HCT116 (cell line): ENCODE data around the gene CEP19. TPM values are rescaled to one million over a fixed set of nuclear protein-coding genes. Genes with fewer than 3 reads are reported as not detected.

Experiments used
- ATAC-seq: fragments of 200-7000 bp; cut with Tn5 transposase; 2 replicates; pipeline ENCODE4 v1.9.1; 2020; ENCODE audit warnings: mild to moderate bottlenecking, moderate library complexity
- BruUV-seq: library from RNA; stranded (reverse); fragments of 400-500 nt; replicated peaks from 2 replicates; lab custom pipeline; 2021; lab: Mats Ljungman, UMichigan
- CTCF ChIA-PET: fragments of 300-600 bp; sonication (Branson Sonifier 250); formaldehyde crosslinking; loops from one replicate; lab custom pipeline; 2021; ENCODE audit warnings: antibody characterized with exemption; lab: Charles Lee
- POLR2A ChIA-PET: fragments of 300-600, 350-600 bp; sonication (Branson Sonifier 250); formaldehyde crosslinking; loops from one replicate; lab custom pipeline; 2021; ENCODE audit warnings: antibody characterized with exemption; lab: Charles Lee
- RAD21 ChIA-PET, 2 experiments: fragments of 300-600 bp; sonication (Branson Sonifier 250); formaldehyde crosslinking; loops; one replicate each; lab custom pipeline; 2023; ENCODE audit warnings: low total read pairs in 2 of 2; ENCODE audit not compliant: uncharacterized antibody in 2 of 2, unreplicated experiment in 2 of 2, low non-redundant PET in 1 of 2; lab: Charles Lee
- DNase-seq: peaks from one replicate; pipeline ENCODE4 v3.0.0-alpha.2; 2010; ENCODE audit warnings: low read depth, low spot score
- H2AFZ ChIP-seq: fragments of 200-600 bp; shearing (Covaris generic), sonication (generic); 2 replicates; pipeline ENCODE4 v1.6.1; 2017; ENCODE audit warnings: low read depth, mixed run types, mixed read lengths, antibody characterized with exemption, low read length; ENCODE audit not compliant: poor library complexity, severe bottlenecking
- H3K27ac ChIP-seq: 2 replicates; pipeline ENCODE4 v1.5.1; 2012; ENCODE audit warnings: low read depth, low read length
- H3K27me3 ChIP-seq: fragments of 200-600 bp; sonication (generic); 2 replicates; pipeline ENCODE4 v1.6.1; 2016; ENCODE audit warnings: mixed run types, low read length, mixed read lengths; ENCODE audit not compliant: insufficient read depth
- H3K36me3 ChIP-seq, 2 experiments: fragments of 200-500 bp in 1 of 2; fragments of 200-600 bp in 1 of 2; sonication (Bioruptor generic) in 1 of 2; sonication (generic) in 1 of 2; 2 replicates each; pipeline versions ENCODE4 v1.5.1 to v1.6.1; 2014 to 2016; ENCODE audit warnings: low read length in 2 of 2, inconsistent platforms in 1 of 2, mixed read lengths in 1 of 2, mixed run types in 1 of 2; ENCODE audit not compliant: insufficient read depth in 2 of 2, control insufficient read depth in 1 of 2
- H3K4me1 ChIP-seq, 2 experiments: fragments of 200-600 bp in 1 of 2; sonication (generic) in 1 of 2; 2 replicates each; pipeline versions ENCODE4 v1.5.1 to v1.6.1; 2012 to 2017; ENCODE audit warnings: low read length in 2 of 2, inconsistent platforms in 1 of 2, mild to moderate bottlenecking in 1 of 2, mixed read lengths in 1 of 2, mixed run types in 1 of 2, moderate library complexity in 1 of 2; ENCODE audit not compliant: insufficient read depth in 2 of 2, control insufficient read depth in 1 of 2
- H3K4me2 ChIP-seq: fragments of 200-600 bp; sonication (generic); 2 replicates; pipeline ENCODE4 v1.6.1; 2017; ENCODE audit warnings: mixed run types, low read length, mixed read lengths
- H3K4me3 ChIP-seq, 2 experiments: fragments of 200-600 bp in 1 of 2; sonication (generic) in 1 of 2; replicated peaks in 1 of 2; 2 replicates each; pipeline ENCODE4 v1.5.1; 2011 to 2016; ENCODE audit warnings: low read length in 2 of 2, control low read depth in 1 of 2, low read depth in 1 of 2, mild to moderate bottlenecking in 1 of 2, mixed read lengths in 1 of 2, mixed run types in 1 of 2
- H3K79me2 ChIP-seq: fragments of 200-600 bp; sonication (generic); 2 replicates; pipeline ENCODE4 v1.6.1; 2017; ENCODE audit warnings: mild to moderate bottlenecking, mixed run types, low read length, moderate library complexity, mixed read lengths; ENCODE audit not compliant: insufficient read depth
- H3K9ac ChIP-seq: fragments of 200-600 bp; sonication (generic); 2 replicates; pipeline ENCODE4 v1.6.1; 2016; ENCODE audit warnings: low read length, mixed read lengths
- H3K9me2 ChIP-seq: fragments of 200-600 bp; sonication (generic), shearing (Covaris generic); 2 replicates; pipeline ENCODE4 v1.6.1; 2017; ENCODE audit warnings: mixed run types, mild to moderate bottlenecking, moderate library complexity; ENCODE audit not compliant: insufficient read depth
- H3K9me3 ChIP-seq, 2 experiments: fragments of 200-500 bp in 1 of 2; fragments of 200-600 bp in 1 of 2; sonication (Bioruptor generic) in 1 of 2; sonication (generic) in 1 of 2; 2 replicates each; pipeline ENCODE4 v1.6.1; 2014 to 2017; ENCODE audit warnings: low read length in 2 of 2, mixed read lengths in 2 of 2, inconsistent platforms in 1 of 2, low read depth in 1 of 2, mild to moderate bottlenecking in 1 of 2, mixed run types in 1 of 2, moderate library complexity in 1 of 2; ENCODE audit not compliant: control insufficient read depth in 1 of 2, insufficient read depth in 1 of 2
- H4K20me1 ChIP-seq: fragments of 200-600 bp; sonication (generic), shearing (Covaris generic); 2 replicates; pipeline ENCODE4 v1.6.1; 2017; ENCODE audit warnings: mixed run types, mild to moderate bottlenecking, moderate library complexity; ENCODE audit not compliant: insufficient read depth
- EGR1 ChIP-seq: IDR thresholded peaks from 2 replicates; pipeline ENCODE4 v1.6.1; 2012; ENCODE audit warnings: low read depth
- EZH2phosphoT487 ChIP-seq: fragments of 200-600 bp; IDR thresholded peaks from 2 replicates; pipeline ENCODE4 v1.6.1; 2018; ENCODE audit warnings: antibody characterized with exemption, borderline replicate concordance
- FOSL1 ChIP-seq: IDR thresholded peaks from 2 replicates; pipeline ENCODE4 v1.6.1; 2012; ENCODE audit warnings: low read depth
- POLR2A ChIP-seq: IDR thresholded peaks from 2 replicates; pipeline ENCODE4 v1.7.0; 2011; ENCODE audit warnings: borderline replicate concordance; ENCODE audit not compliant: insufficient read depth, insufficient read length; ENCODE audit errors: extremely low read depth
- POLR2AphosphoS5 ChIP-seq: IDR thresholded peaks from 2 replicates; pipeline ENCODE4 v1.6.1; 2011; ENCODE audit warnings: mild to moderate bottlenecking, low read depth, low read length, moderate library complexity
- RAD21 ChIP-seq: IDR thresholded peaks from 2 replicates; pipeline ENCODE4 v1.6.1; 2012; ENCODE audit warnings: low read depth, mild to moderate bottlenecking
- SIN3A ChIP-seq: IDR thresholded peaks from 2 replicates; pipeline ENCODE4 v1.6.1; 2012; ENCODE audit warnings: low read depth
- SRF ChIP-seq: IDR thresholded peaks from 2 replicates; pipeline ENCODE4 v1.6.1; 2012; ENCODE audit warnings: low read depth
- TCF7L2 ChIP-seq: IDR thresholded peaks from 2 replicates; pipeline ENCODE4 v1.7.0; 2011; ENCODE audit warnings: borderline replicate concordance, inconsistent platforms; ENCODE audit not compliant: insufficient read depth, insufficient read length; ENCODE audit errors: extremely low read depth
- YY1 ChIP-seq: IDR thresholded peaks from 2 replicates; pipeline ENCODE4 v1.6.1; 2011; ENCODE audit warnings: low read length, low read depth, moderate library complexity, mild to moderate bottlenecking; ENCODE audit not compliant: insufficient replicate concordance; ENCODE audit errors: extremely low read depth
- ZFX ChIP-seq: fragments of 450-650 bp; IDR thresholded peaks from 2 replicates; pipeline ENCODE4 v1.6.1; 2017
- intact Hi-C: fragments of 100-400 bp; cut with micrococcal nuclease; formaldehyde crosslinking; loops from 2 replicates; pipeline ENCODE4 v1.10.0; 2022
- total RNA-seq: library from RNA; stranded (reverse); gene quantifications from one replicate; pipeline ENCODE4 v1.2.1, GENCODE V29; 2021; ENCODE audit not compliant: unreplicated experiment
- TF ChIP-seq, protein P1 (sequence below): IDR thresholded peaks from 2 replicates; pipeline ENCODE4 v1.6.1; 2012
- TF ChIP-seq, protein P2 (sequence below): IDR thresholded peaks from 2 replicates; pipeline ENCODE4 v1.6.1; 2011; ENCODE audit warnings: mild to moderate bottlenecking, low read length, moderate library complexity; ENCODE audit not compliant: insufficient replicate concordance; ENCODE audit errors: extremely low read depth
- TF ChIP-seq, protein P3 (sequence below), 3 experiments: fragments of 200-600 bp in 1 of 3; sonication (generic) in 1 of 3; IDR thresholded peaks in 2 of 3; conservative IDR thresholded peaks in 1 of 3; 2 replicates each; pipeline ENCODE4 v1.5.1; 2012 to 2017; ENCODE audit warnings: low read depth in 2 of 3, low read length in 2 of 3, antibody characterized with exemption in 1 of 3, borderline replicate concordance in 1 of 3, control low read depth in 1 of 3, mild to moderate bottlenecking in 1 of 3, mixed read lengths in 1 of 3, mixed run types in 1 of 3, moderate library complexity in 1 of 3; ENCODE audit not compliant: insufficient read depth in 1 of 3

The CEP19 gene
- total RNA-seq, 1 experiment from 2014 or later: 2.7 TPM

DNA sequence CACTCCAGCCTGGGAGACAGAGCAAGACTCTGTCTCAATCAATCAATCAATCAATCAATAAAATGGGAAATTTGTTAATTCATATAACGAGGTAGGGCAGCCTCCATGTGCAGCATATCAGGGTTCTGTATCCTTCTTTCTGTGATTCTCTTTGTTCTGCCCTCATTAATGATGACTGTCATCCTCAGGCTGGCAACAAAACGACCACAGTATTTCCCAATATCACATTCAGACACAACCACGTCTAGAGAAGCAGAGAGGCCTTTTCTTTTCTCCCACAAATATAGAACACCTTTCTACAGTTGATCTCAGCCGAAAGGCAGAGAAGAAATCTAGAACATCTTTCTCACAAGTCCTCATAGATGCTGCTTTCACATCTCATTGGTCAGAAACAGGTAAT is 11.2 kb downstream of the CEP19 start:
- no peaks in the 10 kb centered on the region for H3K9me2 ChIP-seq
- ChIA-PET POLR2A (no interaction called here), CTCF (no interaction called here), RAD21 (no interaction called here)
- H3K27ac ChIP-seq: no peak overlapping the region
- no peak for ATAC-seq
- DNase-seq: no peak
- BruUV-seq: no TSS peak
- no peaks in the 10 kb centered on the region for H4K20me1 ChIP-seq
- no peaks in the 10 kb centered on the region for H3K9me3 ChIP-seq
- H3K27me3 ChIP-seq: no peaks in the 10 kb centered on the region
- no peaks in the 10 kb centered on the region for H3K36me3 ChIP-seq
- H3K4me2 ChIP-seq: no peak overlapping the region
- no peak overlapping the region for H3K4me3 ChIP-seq
- no peak overlapping the region for H3K9ac ChIP-seq
- intact Hi-C loops: no loop called here
- H2AFZ ChIP-seq: no peak overlapping the region
- H3K79me2 ChIP-seq: no peaks in the 10 kb centered on the region
- TF ChIP-seq YY1: no peak
- H3K4me1 ChIP-seq: no peaks in the 10 kb centered on the region

DNA sequence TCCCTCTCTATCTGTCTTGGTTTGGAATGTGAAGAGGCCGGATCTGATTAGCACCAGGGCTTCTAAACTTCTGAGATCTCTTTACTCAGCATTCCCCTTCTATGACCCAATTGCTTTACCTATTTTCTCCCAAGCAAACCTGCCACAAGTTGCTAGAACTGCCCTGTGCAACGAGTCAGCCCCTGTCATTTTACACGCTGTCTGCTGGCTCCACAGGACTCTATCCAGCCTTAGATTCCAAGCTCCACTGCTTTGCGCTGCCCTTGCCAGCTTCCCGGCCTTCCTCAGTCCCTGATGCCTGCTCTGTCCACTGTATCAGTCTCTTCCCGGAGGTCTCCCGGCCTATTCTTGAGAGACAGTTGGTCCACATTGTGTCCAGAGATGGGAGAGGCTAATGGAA is 12.3 kb downstream of the CEP19 start:
- H3K79me2 ChIP-seq: no peaks in the 10 kb centered on the region
- RAD21 ChIA-PET: no interaction called here

More for the DNA sequence above, 12.3 kb downstream of the CEP19 start:
- no peak for TF ChIP-seq SIN3A
- no peak for TF ChIP-seq EZH2phosphoT487
- no peak for TF ChIP-seq FOSL1
- TF ChIP-seq POLR2AphosphoS5: no peak
- TF ChIP-seq RAD21: no peak
- TF ChIP-seq TCF7L2: no peak
- TF ChIP-seq SRF: no peak
- no peak for TF ChIP-seq ZFX
- TF ChIP-seq, protein P1, sequence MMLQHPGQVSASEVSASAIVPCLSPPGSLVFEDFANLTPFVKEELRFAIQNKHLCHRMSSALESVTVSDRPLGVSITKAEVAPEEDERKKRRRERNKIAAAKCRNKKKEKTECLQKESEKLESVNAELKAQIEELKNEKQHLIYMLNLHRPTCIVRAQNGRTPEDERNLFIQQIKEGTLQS: no peak
- TF ChIP-seq EGR1: no peak
- TF ChIP-seq, protein P2, sequence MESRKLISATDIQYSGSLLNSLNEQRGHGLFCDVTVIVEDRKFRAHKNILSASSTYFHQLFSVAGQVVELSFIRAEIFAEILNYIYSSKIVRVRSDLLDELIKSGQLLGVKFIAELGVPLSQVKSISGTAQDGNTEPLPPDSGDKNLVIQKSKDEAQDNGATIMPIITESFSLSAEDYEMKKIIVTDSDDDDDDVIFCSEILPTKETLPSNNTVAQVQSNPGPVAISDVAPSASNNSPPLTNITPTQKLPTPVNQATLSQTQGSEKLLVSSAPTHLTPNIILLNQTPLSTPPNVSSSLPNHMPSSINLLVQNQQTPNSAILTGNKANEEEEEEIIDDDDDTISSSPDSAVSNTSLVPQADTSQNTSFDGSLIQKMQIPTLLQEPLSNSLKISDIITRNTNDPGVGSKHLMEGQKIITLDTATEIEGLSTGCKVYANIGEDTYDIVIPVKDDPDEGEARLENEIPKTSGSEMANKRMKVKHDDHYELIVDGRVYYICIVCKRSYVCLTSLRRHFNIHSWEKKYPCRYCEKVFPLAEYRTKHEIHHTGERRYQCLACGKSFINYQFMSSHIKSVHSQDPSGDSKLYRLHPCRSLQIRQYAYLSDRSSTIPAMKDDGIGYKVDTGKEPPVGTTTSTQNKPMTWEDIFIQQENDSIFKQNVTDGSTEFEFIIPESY: no peak
- no peak for TF ChIP-seq YY1
- no peak for TF ChIP-seq POLR2A
- TF ChIP-seq, protein P3, sequence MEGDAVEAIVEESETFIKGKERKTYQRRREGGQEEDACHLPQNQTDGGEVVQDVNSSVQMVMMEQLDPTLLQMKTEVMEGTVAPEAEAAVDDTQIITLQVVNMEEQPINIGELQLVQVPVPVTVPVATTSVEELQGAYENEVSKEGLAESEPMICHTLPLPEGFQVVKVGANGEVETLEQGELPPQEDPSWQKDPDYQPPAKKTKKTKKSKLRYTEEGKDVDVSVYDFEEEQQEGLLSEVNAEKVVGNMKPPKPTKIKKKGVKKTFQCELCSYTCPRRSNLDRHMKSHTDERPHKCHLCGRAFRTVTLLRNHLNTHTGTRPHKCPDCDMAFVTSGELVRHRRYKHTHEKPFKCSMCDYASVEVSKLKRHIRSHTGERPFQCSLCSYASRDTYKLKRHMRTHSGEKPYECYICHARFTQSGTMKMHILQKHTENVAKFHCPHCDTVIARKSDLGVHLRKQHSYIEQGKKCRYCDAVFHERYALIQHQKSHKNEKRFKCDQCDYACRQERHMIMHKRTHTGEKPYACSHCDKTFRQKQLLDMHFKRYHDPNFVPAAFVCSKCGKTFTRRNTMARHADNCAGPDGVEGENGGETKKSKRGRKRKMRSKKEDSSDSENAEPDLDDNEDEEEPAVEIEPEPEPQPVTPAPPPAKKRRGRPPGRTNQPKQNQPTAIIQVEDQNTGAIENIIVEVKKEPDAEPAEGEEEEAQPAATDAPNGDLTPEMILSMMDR (IDR thresholded peaks at IDR 0.05 in 2 of 3, conservative IDR thresholded peaks at IDR 0.05 in 1 of 3; ENCODE audit: borderline replicate concordance in 1 of 3, insufficient read depth in 1 of 3, low read depth in 2 of 3, low read length in 2 of 3): no peak
- Histone ChIP-seq H3K27me3 (no peaks in the 10 kb centered on the region), H3K9ac (no peak overlapping the region), H3K9me3 (no peaks in the 10 kb centered on the region), H3K27ac (no peak overlapping the region), H3K9me2 (no peaks in the 10 kb centered on the region), H3K4me3 (no peak overlapping the region), H4K20me1 (no peaks in the 10 kb centered on the region), H3K36me3 (no peaks in the 10 kb centered on the region), H3K4me2 (no peak overlapping the region), H3K4me1 (no peaks in the 10 kb centered on the region), H2AFZ (no peak overlapping the region)
- intact Hi-C loops: no loop called here
- CTCF ChIA-PET: no interaction called here
- POLR2A ChIA-PET: no interaction called here
- no TSS peak for BruUV-seq
- DNase-seq: no peak
- ATAC-seq: no peak
